Activated effector memory CD4-positive, alpha-beta T cell treated with anti-CD3 and anti-CD28 coated beads, Interleukin-2, amount 50 U/mL, for 16 hours (primary cell): Measurements from ENCODE around the gene CDYL.

Source experiments
- DNase-seq: peaks from one replicate; pipeline ENCODE4 v3.0.0-alpha.2; 2020

The CDYL gene

GRCh38 chr6:4774715-4775493 is 1.3 kb upstream of the CDYL start:
- DNase-seq = peak; percentile 77

GRCh38 chr6:4775494-4776130 is 592 bp upstream of the CDYL start:
- DNase-seq = peak; percentile 88

- DNase-seq = peak; percentile 75
Observed at GRCh38 chr6:4776493-4777393, 539 bp downstream of the CDYL start.

- DNase-seq = no peak
Observed at GRCh38 chr6:4777394-4777935, 1.3 kb downstream of the CDYL start.

GRCh38 chr6:4778086-4778485 is 1.9 kb downstream of the CDYL start:
- no peak for DNase-seq

GRCh38 chr6:4780360-4780812 is 4.2 kb downstream of the CDYL start:
- DNase-seq = no peak

GRCh38 chr6:4781426-4781825 is 5.2 kb downstream of the CDYL start:
- no peak for DNase-seq

GRCh38 chr6:4781967-4782575 is 5.9 kb downstream of the CDYL start:
- no peak for DNase-seq

- no peak for DNase-seq
Observed at GRCh38 chr6:4786996-4787395, 10.8 kb downstream of the CDYL start.

GRCh38 chr6:4788482-4788881 is 12.3 kb downstream of the CDYL start:
- DNase-seq = no peak

- no peak for DNase-seq
Observed at GRCh38 chr6:4788953-4789584, 12.9 kb downstream of the CDYL start.

GRCh38 chr6:4790158-4790899 is 14.1 kb downstream of the CDYL start:
- no peak for DNase-seq

- no peak for DNase-seq
Observed at GRCh38 chr6:4794140-4794707, 18.0 kb downstream of the CDYL start.

- no peak for DNase-seq
Observed at GRCh38 chr6:4797587-4797986, 21.4 kb downstream of the CDYL start.

GRCh38 chr6:4799912-4800311 is 23.7 kb downstream of the CDYL start:
- no peak for DNase-seq

- DNase-seq = no peak
Observed at GRCh38 chr6:4800662-4801061, 24.5 kb downstream of the CDYL start.

- no peak for DNase-seq
Observed at GRCh38 chr6:4801491-4802110, 25.4 kb downstream of the CDYL start.

GRCh38 chr6:4802312-4802935 is 26.2 kb downstream of the CDYL start:
- no peak for DNase-seq

- no peak for DNase-seq
Observed at GRCh38 chr6:4803343-4803744, 27.1 kb downstream of the CDYL start.

GRCh38 chr6:4804095-4804494 is 27.9 kb downstream of the CDYL start:
- no peak for DNase-seq
